Activated naive CD8-positive, alpha-beta T cell treated with anti-CD3 and anti-CD28 coated beads for 36 hours (primary cell): ENCODE data around the gene PEF1. TPM values are rescaled to one million over a fixed set of nuclear protein-coding genes. Genes with fewer than 3 reads are reported as not detected.
"Not testable (repeated sequence)": the region's sequence is repeated elsewhere in the genome, so short reads cannot be mapped to it uniquely, and the experiment has no call there.

Source experiments
- DNase-seq: peaks from one replicate; pipeline ENCODE4 v3.0.0; 2021
- H3K27ac Mint-ChIP-seq: one replicate; pipeline ENCODE4 v1.8.0; 2022; ENCODE audit warnings: mild to moderate bottlenecking, moderate library complexity, mixed read lengths
- H3K27me3 Mint-ChIP-seq: one replicate; pipeline ENCODE4 v1.8.0; 2022; ENCODE audit warnings: mild to moderate bottlenecking, mixed read lengths
- H3K36me3 Mint-ChIP-seq: one replicate; pipeline ENCODE4 v1.8.0; 2021; ENCODE audit warnings: mild to moderate bottlenecking, mixed read lengths
- H3K4me1 Mint-ChIP-seq: one replicate; pipeline ENCODE4 v1.8.0; 2021; ENCODE audit warnings: mixed read lengths
- H3K4me3 Mint-ChIP-seq: one replicate; pipeline ENCODE4 v1.8.0; 2022; ENCODE audit warnings: mild to moderate bottlenecking, moderate library complexity, mixed read lengths
- H3K9me3 Mint-ChIP-seq: one replicate; pipeline ENCODE4 v1.8.0; 2022; ENCODE audit warnings: mixed read lengths
- total RNA-seq, 2 experiments: library from RNA; stranded (reverse); gene quantifications; one replicate each; pipeline ENCODE4 v1.2.3, GENCODE V29; 2021

The PEF1 gene
- total RNA-seq, 2 experiments from 2014 or later = 61.4 to 61.6 TPM

DNA sequence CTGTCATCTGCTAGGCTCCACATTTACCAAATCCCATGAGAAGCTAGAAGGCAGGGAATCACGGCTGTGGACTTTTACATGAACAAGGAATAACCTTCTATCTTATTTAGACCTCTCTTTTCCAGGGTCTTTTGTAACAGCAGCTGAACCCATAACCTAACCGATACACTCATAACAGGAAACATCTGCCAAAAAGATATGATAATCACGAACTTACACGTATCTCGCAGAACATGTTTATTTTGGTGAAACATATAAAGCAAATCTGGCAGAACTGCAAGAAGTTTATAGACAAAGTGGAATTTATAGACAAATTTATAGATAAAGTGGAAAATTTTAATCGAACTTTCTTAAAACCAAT is 48.0 kb downstream of the PEF1 start:
- Mint-ChIP-seq H3K36me3 (no peaks in the 10 kb centered on the region), H3K27me3 (peaks cover 3% of the 10 kb centered on the region), H3K4me3 (no peak overlapping the region), H3K27ac (no peak overlapping the region), H3K4me1 (no peaks in the 10 kb centered on the region), H3K9me3 (no peaks in the 10 kb centered on the region)
- DNase-seq = no peak

DNA sequence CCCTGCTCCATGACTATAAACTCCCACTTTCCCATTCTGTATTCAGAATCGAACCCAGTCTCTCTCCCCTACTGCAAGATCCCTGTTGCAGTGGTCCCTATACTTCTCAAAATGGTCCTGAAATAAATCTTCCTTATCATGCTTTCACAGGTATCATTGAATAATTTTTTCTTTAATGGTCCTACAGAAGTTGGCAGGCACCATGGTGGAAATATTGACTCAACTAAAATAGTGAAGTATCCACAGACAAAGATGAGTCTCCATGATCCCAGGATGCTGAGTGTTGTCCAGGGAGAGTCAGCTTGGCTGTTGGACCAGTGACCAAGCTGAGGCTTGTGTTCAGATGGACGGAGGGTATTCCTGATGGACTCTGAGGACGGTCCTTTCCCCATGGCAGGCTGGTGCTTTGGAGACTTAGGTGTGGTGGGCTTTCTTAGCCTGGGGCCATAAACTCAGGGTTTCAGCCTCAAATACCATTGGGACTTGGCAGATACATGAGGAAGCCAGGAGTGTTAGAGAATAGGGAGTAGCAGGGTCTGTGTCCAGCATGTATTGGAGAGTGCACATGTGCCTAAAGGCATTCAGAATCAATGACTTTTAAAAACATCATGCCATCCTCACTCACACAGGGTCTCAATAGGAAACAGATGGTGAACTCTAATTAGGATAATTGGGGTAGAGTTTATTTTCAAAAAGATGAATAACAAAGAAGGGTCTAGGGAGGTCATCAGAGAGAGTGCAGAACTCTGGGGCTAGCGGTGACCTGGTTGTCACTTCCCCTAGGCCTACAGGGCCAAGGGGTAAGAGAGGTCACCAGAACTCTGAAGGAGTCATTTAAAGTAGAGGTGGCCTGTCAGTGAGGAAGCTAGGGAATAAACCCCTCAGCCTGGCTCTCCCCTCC is 48.6 kb downstream of the PEF1 start:
- Mint-ChIP-seq H3K36me3 (no peaks in the 10 kb centered on the region), H3K4me3 (no peak overlapping the region), H3K27ac (no peak overlapping the region), H3K4me1 (no peaks in the 10 kb centered on the region), H3K27me3 (peaks cover 8% of the 10 kb centered on the region), H3K9me3 (no peaks in the 10 kb centered on the region)
- no peak for DNase-seq

DNA sequence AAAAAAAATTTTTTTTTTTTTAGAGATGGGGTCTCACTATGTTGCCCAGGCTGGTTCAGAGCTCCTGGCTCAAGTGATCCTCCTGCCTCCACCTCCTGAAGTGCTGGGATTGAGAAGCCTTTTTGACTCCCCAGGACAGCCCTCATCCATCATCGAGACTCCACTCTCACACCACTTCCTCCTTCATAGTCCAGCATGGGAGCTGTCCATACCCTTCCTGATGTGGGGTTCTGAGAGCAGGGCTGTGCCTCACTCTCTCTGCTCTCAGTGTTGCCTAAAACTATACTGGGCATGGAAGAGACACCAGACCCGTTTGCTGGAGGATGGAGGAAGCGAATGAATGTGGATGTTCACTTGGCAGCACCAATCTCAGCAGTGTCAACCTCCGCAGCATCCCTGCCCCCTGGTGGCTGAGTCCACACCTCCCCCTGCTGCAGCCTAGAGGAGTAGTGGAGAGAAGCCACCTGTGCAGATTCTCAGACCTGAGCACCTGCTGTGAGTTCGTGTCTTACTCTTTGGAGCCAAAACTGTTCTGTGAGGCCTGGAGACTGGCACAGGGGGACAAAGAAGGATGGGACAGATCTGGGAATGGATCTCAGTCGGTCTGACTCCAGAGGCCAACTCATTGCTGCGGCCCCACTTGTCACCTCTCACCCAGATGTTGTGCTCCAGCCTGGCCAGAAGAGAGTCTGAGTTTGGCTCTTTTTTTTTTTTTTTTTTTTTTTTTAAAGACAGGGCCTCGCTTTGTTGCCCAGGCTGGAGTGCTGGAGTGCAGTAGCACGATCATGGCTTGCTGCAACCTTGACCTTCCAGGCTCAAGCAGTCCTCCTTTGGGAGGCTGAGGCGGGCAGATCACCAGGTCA is 50.7 kb downstream of the PEF1 start:
- H3K4me3 Mint-ChIP-seq = no peak overlapping the region
- H3K27me3 Mint-ChIP-seq = peaks cover 20% of the 10 kb centered on the region
- no peaks in the 10 kb centered on the region for H3K36me3 Mint-ChIP-seq
- no peaks in the 10 kb centered on the region for H3K9me3 Mint-ChIP-seq
- no peak overlapping the region for H3K27ac Mint-ChIP-seq
- no peaks in the 10 kb centered on the region for H3K4me1 Mint-ChIP-seq
- peak; percentile 72 for DNase-seq

DNA sequence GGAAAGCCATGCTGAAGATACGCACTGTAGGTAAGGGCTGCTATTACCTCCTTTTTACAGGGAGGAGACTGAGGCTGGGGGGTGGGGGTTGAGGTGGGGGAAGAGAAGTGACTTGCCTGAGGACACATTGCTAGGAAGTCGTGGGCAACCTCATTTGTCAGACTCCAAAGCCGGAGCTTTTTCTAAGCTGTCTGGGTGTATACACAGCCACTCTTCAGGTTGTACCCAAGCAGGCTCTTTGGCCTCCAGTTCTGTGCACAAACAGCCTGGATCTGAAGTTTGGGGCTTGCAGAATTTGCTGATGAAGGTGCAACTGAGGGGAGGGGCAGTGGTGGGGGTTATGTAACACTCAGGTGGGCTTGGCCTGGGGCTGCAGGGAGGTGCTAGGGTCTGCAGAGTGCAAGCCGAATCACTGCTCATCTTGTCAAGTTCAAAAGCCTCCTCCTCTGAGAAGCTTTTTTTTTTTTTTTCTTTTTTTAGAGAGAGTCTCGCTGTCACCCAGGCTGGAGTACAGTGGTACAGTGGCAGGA is 51.5 kb downstream of the PEF1 start:
- Mint-ChIP-seq H3K27me3 (peaks cover 22% of the 10 kb centered on the region), H3K9me3 (no peaks in the 10 kb centered on the region), H3K4me1 (no peaks in the 10 kb centered on the region), H3K36me3 (no peaks in the 10 kb centered on the region), H3K4me3 (no peak overlapping the region), H3K27ac (no peak overlapping the region)
- DNase-seq = no peak

DNA sequence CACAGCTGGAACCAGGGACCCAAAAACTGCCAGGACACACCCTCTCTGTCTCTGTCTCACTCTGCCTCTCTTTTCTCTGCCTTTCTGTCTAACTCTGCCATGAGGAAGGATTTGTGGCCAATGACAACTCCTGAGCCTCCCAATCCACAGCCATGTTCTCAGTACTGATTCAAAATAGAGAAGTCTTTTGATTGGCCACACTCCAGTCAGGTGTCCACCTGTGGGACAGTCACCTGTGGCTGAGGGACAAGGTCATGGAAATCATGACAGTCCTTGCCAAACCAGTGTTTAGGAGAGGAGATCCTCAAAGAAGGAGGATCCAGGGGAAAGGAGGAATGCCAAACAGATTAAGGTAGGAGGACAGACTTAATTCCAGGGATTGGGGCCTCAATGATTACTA is 52.5 kb downstream of the PEF1 start:
- Mint-ChIP-seq H3K9me3 (no peaks in the 10 kb centered on the region), H3K4me1 (no peaks in the 10 kb centered on the region), H3K4me3 (no peak overlapping the region), H3K27ac (no peak overlapping the region), H3K36me3 (no peaks in the 10 kb centered on the region), H3K27me3 (peaks cover 29% of the 10 kb centered on the region)
- no peak for DNase-seq

DNA sequence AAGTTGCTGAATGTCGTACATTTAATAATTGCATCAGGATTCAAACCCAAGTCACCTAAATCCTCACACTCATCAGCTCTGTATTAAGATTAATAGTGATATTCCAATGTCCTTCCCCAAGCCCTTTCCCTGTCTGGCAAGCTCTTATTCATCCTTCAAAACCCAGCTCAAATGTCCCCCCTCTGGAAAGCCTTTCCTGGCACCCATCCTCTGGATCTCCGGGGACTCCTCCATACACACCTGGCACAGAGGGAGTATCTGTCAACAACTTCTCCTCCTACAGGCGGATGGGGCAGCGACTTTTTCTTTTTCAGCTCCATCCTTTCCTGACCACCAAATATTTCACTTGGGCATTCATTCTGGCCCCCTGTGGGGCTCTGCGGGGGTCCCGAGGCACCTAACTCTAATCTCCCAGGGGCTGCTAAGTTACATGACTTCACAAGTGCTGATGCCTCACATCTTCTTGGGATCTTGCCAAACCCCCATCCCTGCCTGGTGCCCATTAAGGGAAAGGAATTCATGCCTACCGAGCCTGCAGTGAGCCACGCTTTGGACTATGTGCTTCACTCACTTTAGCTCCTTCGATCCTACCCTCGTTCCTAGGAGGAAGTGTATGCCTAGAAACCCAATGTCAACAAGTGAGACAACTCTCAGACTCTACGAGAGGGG is 53.1 kb downstream of the PEF1 start:
- DNase-seq = no peak
- Mint-ChIP-seq H3K9me3 (no peaks in the 10 kb centered on the region), H3K4me1 (no peaks in the 10 kb centered on the region), H3K27me3 (peaks cover 29% of the 10 kb centered on the region), H3K27ac (no peak overlapping the region), H3K4me3 (no peak overlapping the region), H3K36me3 (no peaks in the 10 kb centered on the region)

DNA sequence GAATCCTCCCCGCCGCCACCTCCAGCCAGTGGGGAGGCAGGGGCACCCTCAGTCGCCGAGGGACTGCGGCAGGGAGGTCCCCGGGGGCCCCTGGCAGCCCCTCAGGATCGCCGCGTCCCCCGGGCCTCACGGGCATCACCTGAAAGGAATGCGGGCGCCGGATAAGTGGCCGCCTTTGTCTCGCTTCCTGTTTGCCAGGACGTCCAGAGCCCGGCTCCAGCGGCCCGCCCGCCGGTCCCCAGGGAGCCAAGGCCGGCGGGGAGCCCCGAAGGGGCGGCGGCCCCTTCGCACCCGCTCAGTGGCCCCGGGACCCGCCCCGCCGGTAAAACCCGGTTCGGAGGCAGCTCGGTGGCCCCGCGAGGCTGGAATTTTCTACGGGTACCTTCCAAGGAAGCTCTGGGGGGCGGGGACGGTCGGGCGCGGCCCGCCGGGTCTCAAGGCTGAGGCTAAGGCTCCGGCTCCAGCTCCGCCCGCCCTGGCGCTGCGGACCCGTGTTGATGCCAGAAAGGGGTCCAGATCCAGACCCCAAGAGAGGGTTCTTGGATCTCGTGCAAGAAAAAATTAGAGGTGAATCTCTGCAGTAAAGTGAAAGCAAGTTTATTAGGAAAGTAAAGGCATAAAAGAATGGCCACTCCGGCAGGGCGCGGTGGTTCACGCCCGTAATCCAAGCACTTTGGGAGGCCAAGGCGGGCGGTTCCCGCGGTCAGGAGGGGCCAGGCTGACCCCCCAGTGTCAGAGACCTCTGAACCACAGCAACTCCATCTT is 55.7 kb downstream of the PEF1 start:
- Mint-ChIP-seq H3K36me3 (no peaks in the 10 kb centered on the region), H3K4me3 (no peak overlapping the region), H3K27ac (no peak overlapping the region), H3K9me3 (no peaks in the 10 kb centered on the region), H3K27me3 (peaks cover 32% of the 10 kb centered on the region), H3K4me1 (no peaks in the 10 kb centered on the region)
- no peak for DNase-seq

DNA sequence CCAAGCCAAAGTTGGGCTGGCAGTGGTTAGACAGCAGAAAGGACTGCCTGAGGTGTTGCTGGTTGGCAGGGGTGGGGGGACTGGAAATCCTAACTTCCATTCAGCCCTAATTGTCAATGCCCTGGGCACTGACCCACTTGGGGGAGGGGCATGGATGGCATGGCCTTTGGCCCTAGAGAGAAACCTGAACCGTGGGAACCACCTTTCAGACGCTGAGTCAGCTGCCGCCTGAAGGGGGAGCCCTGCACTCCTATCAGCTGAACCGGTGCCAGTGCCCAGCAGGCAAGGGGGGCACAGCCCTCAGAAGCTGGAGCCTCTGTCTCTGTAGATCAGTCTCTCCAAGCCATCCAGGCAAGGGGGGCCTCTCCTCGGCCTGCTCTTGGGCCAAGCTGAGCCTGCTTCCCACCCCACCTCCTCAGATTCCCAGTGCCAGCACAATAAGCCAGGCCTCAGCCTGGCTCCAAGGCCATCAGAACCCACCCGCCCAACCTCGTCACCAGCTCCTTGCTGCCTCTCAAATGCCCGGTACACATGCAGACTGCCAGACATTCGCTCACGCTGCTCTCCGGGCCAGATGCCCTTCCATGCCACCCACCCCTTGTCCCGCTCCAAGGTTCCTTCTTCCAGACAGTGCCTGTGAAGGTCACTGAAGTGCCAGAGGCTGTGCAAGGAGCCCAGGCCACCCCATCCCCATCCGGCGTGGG is 56.8 kb downstream of the PEF1 start:
- no peak overlapping the region for H3K4me3 Mint-ChIP-seq
- H3K4me1 Mint-ChIP-seq = no peaks in the 10 kb centered on the region
- no peaks in the 10 kb centered on the region for H3K36me3 Mint-ChIP-seq
- no peak overlapping the region for H3K27ac Mint-ChIP-seq
- H3K27me3 Mint-ChIP-seq = peaks cover 32% of the 10 kb centered on the region
- peak; percentile 52 for DNase-seq
- H3K9me3 Mint-ChIP-seq = no peaks in the 10 kb centered on the region

DNA sequence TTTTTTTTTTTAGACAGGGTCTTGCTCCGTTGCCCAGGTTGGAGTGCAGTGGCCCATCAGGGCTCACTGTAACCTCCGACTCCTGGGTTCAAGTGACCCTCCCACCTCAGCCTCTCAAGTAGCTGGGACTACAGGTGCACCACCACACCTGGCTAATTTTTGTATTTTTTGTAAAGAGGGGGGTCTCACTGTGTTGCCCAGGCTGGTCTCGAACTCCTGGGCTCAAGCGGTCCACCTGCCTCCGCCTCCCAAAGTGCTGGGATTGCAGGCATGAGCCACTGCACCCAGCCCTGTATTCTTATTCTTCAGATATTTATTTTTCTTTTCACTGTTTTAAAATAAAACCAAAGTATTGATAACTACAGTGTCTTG is 57.4 kb downstream of the PEF1 start:
- H3K27ac Mint-ChIP-seq, H3K36me3 Mint-ChIP-seq, H3K4me3 Mint-ChIP-seq, DNase-seq, H3K4me1 Mint-ChIP-seq, H3K9me3 Mint-ChIP-seq: not testable (repeated sequence)
- H3K27me3 Mint-ChIP-seq = peaks cover 32% of the 10 kb centered on the region

DNA sequence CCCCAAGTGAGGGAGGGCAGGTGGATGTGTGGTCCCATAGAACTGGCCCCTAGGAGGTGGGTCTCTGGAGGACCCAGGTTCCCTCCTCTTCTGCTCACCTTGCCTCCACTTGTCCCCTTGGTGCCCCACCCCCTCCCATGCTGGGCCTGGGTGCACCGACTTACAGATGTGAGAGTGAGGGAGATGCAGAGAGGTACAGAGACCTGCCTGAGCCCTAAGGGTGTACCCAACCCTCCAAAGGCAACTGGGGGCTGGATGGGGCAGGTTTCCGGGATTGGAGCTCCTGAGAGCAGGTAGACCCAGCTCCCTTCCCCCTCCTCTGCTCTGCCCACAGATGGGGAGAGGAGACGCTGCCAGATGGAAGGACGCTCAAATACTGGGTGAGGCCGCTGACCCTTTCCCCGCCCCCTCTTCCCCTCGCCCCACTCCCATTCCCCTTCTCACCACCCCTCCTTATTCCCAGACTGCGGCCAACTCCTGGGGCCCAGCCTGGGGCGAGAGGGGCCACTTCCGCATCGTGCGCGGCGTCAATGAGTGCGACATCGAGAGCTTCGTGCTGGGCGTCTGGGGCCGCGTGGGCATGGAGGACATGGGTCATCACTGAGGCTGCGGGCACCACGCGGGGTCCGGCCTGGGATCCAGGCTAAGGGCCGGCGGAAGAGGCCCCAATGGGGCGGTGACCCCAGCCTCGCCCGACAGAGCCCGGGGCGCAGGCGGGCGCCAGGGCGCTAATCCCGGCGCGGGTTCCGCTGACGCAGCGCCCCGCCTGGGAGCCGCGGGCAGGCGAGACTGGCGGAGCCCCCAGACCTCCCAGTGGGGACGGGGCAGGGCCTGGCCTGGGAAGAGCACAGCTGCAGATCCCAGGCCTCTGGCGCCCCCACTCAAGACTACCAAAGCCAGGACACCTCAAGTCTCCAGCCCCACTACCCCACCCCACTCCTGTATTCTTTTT is 58.0 kb downstream of the PEF1 start:
- no peaks in the 10 kb centered on the region for H3K36me3 Mint-ChIP-seq
- no peaks in the 10 kb centered on the region for H3K9me3 Mint-ChIP-seq
- H3K27ac Mint-ChIP-seq = no peak overlapping the region
- H3K27me3 Mint-ChIP-seq = peaks cover 32% of the 10 kb centered on the region
- DNase-seq = no peak
- H3K4me3 Mint-ChIP-seq = no peak overlapping the region
- no peaks in the 10 kb centered on the region for H3K4me1 Mint-ChIP-seq

DNA sequence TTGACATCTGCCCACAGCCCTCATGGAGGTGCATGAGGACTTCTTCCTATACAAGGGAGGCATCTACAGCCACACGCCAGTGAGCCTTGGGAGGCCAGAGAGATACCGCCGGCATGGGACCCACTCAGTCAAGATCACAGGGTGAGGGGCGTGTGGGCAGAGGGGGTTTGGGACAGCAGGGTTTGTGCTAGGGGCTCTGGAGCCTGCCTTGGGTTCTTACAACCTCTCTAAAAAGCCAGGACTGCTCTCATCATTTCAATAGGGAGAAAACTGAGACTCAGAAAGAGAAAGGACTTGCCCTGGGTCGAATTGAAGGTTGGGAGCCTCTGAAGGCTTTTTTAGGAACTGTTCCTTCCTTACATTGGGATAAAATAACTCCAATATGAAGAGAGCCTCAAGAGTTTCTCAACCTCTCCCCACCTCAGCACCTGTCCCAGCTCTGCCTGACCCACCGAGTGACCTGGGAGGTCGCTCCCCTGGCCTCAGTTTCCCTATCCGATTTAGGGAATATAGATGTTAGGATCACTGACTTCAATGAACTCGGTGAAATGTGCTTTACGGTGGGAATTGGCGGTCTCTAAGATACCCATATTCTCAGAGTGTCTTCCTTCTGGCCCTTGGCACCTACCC is 58.8 kb downstream of the PEF1 start:
- H3K4me3 Mint-ChIP-seq = no peak overlapping the region
- H3K9me3 Mint-ChIP-seq = no peaks in the 10 kb centered on the region
- H3K36me3 Mint-ChIP-seq = no peaks in the 10 kb centered on the region
- DNase-seq = no peak
- H3K27me3 Mint-ChIP-seq = peaks cover 27% of the 10 kb centered on the region
- H3K27ac Mint-ChIP-seq = no peak overlapping the region
- no peaks in the 10 kb centered on the region for H3K4me1 Mint-ChIP-seq

DNA sequence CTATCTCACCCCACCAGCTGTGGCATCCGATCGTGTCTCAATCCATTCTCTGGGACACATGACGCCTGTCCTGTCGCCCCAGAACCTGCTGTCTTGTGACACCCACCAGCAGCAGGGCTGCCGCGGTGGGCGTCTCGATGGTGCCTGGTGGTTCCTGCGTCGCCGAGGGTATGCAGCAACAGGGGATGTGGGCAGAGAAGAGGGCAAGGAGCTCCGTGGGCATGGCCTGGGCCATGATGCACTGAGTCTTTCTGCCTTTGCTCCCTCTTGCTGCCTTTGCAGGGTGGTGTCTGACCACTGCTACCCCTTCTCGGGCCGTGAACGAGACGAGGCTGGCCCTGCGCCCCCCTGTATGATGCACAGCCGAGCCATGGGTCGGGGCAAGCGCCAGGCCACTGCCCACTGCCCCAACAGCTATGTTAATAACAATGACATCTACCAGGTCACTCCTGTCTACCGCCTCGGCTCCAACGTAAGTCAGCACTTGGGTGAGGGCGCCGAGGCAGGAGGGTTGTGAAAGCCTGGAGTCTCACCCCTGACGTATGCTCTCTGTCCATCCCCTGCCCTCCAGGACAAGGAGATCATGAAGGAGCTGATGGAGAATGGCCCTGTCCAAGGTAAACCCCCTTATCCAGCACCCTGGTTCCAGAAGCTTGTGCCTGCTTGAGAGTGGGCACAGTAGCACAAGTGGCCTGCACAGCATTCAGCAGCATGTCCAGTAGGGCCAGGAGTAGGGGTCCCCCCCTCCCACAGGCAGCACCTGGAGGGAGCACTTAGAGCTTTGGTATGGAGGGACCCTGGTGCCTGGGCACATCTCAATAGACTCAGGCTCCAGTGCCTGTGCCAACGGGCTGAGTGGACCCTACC is 59.6 kb downstream of the PEF1 start:
- peaks cover 20% of the 10 kb centered on the region for H3K27me3 Mint-ChIP-seq
- H3K9me3 Mint-ChIP-seq = no peaks in the 10 kb centered on the region
- H3K4me1 Mint-ChIP-seq = no peaks in the 10 kb centered on the region
- no peaks in the 10 kb centered on the region for H3K36me3 Mint-ChIP-seq
- no peak overlapping the region for H3K4me3 Mint-ChIP-seq
- H3K27ac Mint-ChIP-seq = no peak overlapping the region
- no peak for DNase-seq
